Dendritic cell treated with granulocyte-macrophage colony-stimulating factor and Interleukin-4, amounts not matched to agents 40 ng/mL and 50 ng/mL, for 4 days (primary cell): ENCODE measurements around the gene TTLL11.
A peak's percentile ranks its signal among the peaks of the same experiment; 100 is the strongest.

ENCODE experiments used
- H3K27ac Mint-ChIP-seq: one replicate; pipeline ENCODE4 v1.8.0; 2022; ENCODE audit warnings: mild to moderate bottlenecking, mixed read lengths
- H3K27me3 Mint-ChIP-seq: one replicate; pipeline ENCODE4 v1.8.0; 2022; ENCODE audit warnings: mild to moderate bottlenecking, mixed read lengths
- H3K36me3 Mint-ChIP-seq: one replicate; pipeline ENCODE4 v1.8.0; 2022; ENCODE audit warnings: low read depth, mixed read lengths
- H3K4me1 Mint-ChIP-seq: one replicate; pipeline ENCODE4 v1.8.0; 2022; ENCODE audit warnings: low read depth, mixed read lengths
- H3K4me3 Mint-ChIP-seq: one replicate; pipeline ENCODE4 v1.8.0; 2022; ENCODE audit warnings: mild to moderate bottlenecking, moderate library complexity, mixed read lengths
- H3K9me3 Mint-ChIP-seq: one replicate; pipeline ENCODE4 v1.8.0; 2022; ENCODE audit warnings: mixed read lengths
- intact Hi-C: fragments of 100-400 bp; cut with micrococcal nuclease; formaldehyde crosslinking; loops from one replicate; pipeline ENCODE4 v1.15.0; 2022

The TTLL11 gene

DNA sequence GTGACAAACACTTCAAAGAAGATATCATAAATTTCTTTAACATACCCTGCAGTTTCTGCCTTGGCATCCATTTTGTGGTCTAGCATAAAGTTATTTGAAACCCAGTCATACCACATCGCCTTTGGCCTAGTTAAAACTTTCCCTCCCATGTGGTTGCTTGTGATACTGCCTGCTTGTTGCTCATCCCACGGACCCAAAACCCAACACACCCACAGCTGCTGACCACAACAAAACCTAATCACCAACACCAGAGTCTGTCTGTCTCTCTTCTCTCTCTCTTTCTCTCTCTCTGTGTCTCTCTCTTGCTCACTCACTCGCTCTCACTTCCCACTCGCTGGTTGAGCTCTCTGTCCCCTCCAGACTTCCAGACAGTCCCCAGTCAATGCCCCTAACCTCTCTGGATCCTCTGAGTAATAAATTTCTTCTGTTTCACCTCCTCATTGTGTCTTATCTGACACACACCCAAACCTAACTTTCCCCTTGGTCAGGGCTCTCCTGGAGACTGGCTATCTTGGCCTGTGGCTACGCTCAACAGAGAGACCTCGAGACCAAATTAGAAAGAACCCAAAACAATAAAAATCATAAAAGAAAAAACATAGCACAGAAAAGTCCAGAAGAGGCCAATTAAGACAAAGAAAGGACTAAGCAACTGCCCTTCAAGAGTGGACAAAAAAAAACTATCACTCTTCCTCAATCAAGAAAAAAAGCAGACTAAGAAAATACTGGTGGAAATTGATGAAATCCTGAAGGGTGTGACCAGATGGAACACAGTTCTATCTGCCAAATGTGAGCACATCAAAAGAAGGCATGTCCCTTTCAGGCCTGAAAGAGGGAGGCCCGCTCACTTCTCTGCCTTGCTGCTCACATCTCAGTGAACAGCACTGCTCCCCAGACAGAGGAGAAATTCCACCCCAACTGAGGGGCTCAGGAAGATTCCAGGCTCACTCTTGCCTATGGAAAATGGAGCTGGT lies 41.5 kb downstream of the TTLL11 start:
- peaks cover 11% of the 10 kb centered on the region for H3K36me3 Mint-ChIP-seq
- H3K27ac Mint-ChIP-seq = peak overlapping the region; percentile 1
- H3K4me1 Mint-ChIP-seq = peaks cover 33% of the 10 kb centered on the region
- intact Hi-C loops = no loop called here
- no peaks in the 10 kb centered on the region for H3K9me3 Mint-ChIP-seq
- H3K27me3 Mint-ChIP-seq = no peaks in the 10 kb centered on the region
- no peak overlapping the region for H3K4me3 Mint-ChIP-seq

- peaks cover 22% of the 10 kb centered on the region for H3K36me3 Mint-ChIP-seq
- H3K4me3 Mint-ChIP-seq = no peak overlapping the region
- peaks cover 21% of the 10 kb centered on the region for H3K4me1 Mint-ChIP-seq
- H3K27ac Mint-ChIP-seq = no peak overlapping the region
- peaks cover 8% of the 10 kb centered on the region for H3K9me3 Mint-ChIP-seq
- intact Hi-C loops = no loop called here
- H3K27me3 Mint-ChIP-seq = no peaks in the 10 kb centered on the region
Measured at GRCh38 chr9:122050167-122050566, 42.9 kb downstream of the TTLL11 start.

DNA sequence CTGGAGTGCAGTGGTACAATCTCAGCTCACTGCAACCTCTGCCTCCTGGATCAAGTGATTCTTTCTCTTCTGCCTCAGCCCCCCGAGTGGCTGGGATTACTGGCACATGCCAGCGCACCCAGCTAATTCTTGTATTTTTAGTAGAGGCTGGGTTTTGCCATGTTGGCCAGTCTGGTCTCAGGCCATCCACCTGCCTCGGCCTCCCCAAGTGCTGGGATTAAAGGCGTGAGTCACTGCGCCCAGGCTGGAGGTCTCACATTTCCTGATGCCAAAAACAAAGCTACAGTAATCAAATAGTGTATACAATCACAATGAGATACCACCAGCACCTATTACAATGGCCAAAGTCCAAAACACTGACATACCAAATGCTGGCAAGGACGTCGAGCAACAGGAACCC lies 51.1 kb downstream of the TTLL11 start:
- H3K4me1 Mint-ChIP-seq = peaks cover 7% of the 10 kb centered on the region
- peaks cover 8% of the 10 kb centered on the region for H3K9me3 Mint-ChIP-seq
- intact Hi-C loops = no loop called here
- no peak overlapping the region for H3K27ac Mint-ChIP-seq
- no peaks in the 10 kb centered on the region for H3K27me3 Mint-ChIP-seq
- H3K4me3 Mint-ChIP-seq = no peak overlapping the region
- H3K36me3 Mint-ChIP-seq = peaks cover 34% of the 10 kb centered on the region

GRCh38 chr9:122040561-122041242 lies 52.4 kb downstream of the TTLL11 start:
- Mint-ChIP-seq H3K27ac (no peak overlapping the region), H3K4me1 (peaks cover 7% of the 10 kb centered on the region), H3K27me3 (no peaks in the 10 kb centered on the region), H3K36me3 (peaks cover 34% of the 10 kb centered on the region), H3K9me3 (no peaks in the 10 kb centered on the region), H3K4me3 (no peak overlapping the region)
- intact Hi-C loops = no loop called here

- intact Hi-C loops = no loop called here
- H3K4me3 Mint-ChIP-seq = no peak overlapping the region
- H3K27ac Mint-ChIP-seq = no peak overlapping the region
- peaks cover 37% of the 10 kb centered on the region for H3K36me3 Mint-ChIP-seq
- peaks cover 7% of the 10 kb centered on the region for H3K4me1 Mint-ChIP-seq
- no peaks in the 10 kb centered on the region for H3K9me3 Mint-ChIP-seq
- no peaks in the 10 kb centered on the region for H3K27me3 Mint-ChIP-seq
Measured at GRCh38 chr9:122039234-122039633, 53.9 kb downstream of the TTLL11 start.

DNA sequence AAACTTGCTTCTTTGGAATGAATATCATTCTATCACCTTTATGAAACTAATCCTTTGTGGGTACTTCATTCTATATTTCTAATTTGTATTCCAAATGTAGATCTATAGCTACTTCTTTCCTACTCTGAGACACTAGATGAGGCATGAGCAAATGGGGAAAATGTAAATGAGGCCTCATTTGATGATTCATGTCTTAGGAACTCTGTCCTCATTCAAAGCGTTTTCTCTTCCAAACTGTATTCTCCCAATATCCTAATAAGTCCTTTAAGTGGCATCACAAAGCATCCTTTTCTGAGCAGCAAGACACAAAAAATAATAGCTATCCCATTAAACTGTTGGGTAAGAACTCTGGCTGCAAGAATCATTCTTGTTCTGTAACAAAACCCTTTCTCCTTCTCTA lies 56.1 kb downstream of the TTLL11 start:
- Mint-ChIP-seq H3K36me3 (peaks cover 39% of the 10 kb centered on the region), H3K9me3 (no peaks in the 10 kb centered on the region), H3K4me3 (no peak overlapping the region), H3K27me3 (no peaks in the 10 kb centered on the region), H3K4me1 (peaks cover 7% of the 10 kb centered on the region), H3K27ac (no peak overlapping the region)
- intact Hi-C loops = no loop called here

DNA sequence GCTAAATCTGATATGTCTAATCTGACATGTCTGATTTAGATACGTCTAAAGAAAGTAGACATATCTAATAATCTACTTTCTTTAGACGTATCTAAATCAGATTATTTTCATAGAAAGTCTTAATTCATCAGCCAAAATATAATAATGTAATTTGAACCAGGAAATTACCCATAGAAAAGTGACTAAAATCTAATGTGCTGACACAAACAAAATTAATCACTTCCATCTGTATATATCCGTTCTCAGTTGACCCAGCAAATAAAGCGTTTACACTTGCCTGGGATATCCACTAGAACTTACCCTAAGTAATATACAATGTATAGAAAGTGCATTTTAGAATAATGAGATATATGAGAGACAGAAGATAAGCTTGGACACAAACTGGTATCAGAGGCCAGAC lies 56.7 kb downstream of the TTLL11 start:
- H3K27me3 Mint-ChIP-seq = no peaks in the 10 kb centered on the region
- H3K27ac Mint-ChIP-seq = no peak overlapping the region
- H3K36me3 Mint-ChIP-seq = peaks cover 41% of the 10 kb centered on the region
- peaks cover 7% of the 10 kb centered on the region for H3K4me1 Mint-ChIP-seq
- H3K4me3 Mint-ChIP-seq = no peak overlapping the region
- intact Hi-C loops = no loop called here
- no peaks in the 10 kb centered on the region for H3K9me3 Mint-ChIP-seq

DNA sequence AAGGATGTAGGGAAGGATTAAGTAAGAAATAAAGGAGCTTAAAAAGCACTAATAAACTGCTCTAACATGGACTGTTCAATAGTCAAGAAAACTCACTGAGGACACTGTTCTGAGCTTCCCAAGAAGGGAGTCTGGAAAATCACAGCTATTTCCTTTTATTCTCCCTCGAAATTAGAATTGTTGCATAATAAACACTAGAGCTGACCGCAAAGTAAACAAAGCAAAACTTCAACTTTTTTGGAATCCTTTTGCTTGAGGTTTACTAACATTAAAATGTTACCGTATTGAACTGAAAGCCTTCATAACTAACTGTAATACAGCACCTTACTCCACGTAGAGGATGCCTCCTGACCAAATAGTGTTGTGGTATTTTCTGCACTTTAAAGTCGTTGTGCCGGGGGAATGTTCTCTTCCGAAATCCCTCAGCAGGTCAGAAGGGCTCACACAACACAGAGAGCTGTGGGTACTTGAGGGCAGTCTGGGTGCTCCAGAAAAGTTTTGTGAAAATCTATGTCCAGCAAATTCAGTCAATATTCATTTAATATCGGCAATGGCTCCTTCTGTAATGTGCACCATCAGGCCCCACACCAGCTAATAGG lies 59.2 kb downstream of the TTLL11 start:
- Mint-ChIP-seq H3K4me3 (no peak overlapping the region), H3K4me1 (no peaks in the 10 kb centered on the region), H3K36me3 (peaks cover 41% of the 10 kb centered on the region), H3K27ac (no peak overlapping the region), H3K9me3 (no peaks in the 10 kb centered on the region), H3K27me3 (no peaks in the 10 kb centered on the region)
- intact Hi-C loops = no loop called here

GRCh38 chr9:122032346-122032745 lies 60.8 kb downstream of the TTLL11 start:
- Mint-ChIP-seq H3K4me3 (no peak overlapping the region), H3K9me3 (no peaks in the 10 kb centered on the region), H3K4me1 (no peaks in the 10 kb centered on the region), H3K36me3 (peaks cover 26% of the 10 kb centered on the region), H3K27me3 (no peaks in the 10 kb centered on the region), H3K27ac (no peak overlapping the region)
- intact Hi-C loops = no loop called here

- no peaks in the 10 kb centered on the region for H3K27me3 Mint-ChIP-seq
- H3K4me1 Mint-ChIP-seq = no peaks in the 10 kb centered on the region
- intact Hi-C loops = no loop called here
- no peaks in the 10 kb centered on the region for H3K9me3 Mint-ChIP-seq
- no peak overlapping the region for H3K4me3 Mint-ChIP-seq
- H3K36me3 Mint-ChIP-seq = peaks cover 20% of the 10 kb centered on the region
- H3K27ac Mint-ChIP-seq = no peak overlapping the region
Measured at GRCh38 chr9:122031776-122032175, 61.3 kb downstream of the TTLL11 start.

- no peak overlapping the region for H3K27ac Mint-ChIP-seq
- H3K9me3 Mint-ChIP-seq = no peaks in the 10 kb centered on the region
- peaks cover 20% of the 10 kb centered on the region for H3K36me3 Mint-ChIP-seq
- H3K4me1 Mint-ChIP-seq = no peaks in the 10 kb centered on the region
- intact Hi-C loops = no loop called here
- H3K27me3 Mint-ChIP-seq = no peaks in the 10 kb centered on the region
- H3K4me3 Mint-ChIP-seq = no peak overlapping the region
Measured at GRCh38 chr9:122031157-122031556, 62.0 kb downstream of the TTLL11 start.

GRCh38 chr9:122030357-122030756 lies 62.8 kb downstream of the TTLL11 start:
- H3K27ac Mint-ChIP-seq = no peak overlapping the region
- no peaks in the 10 kb centered on the region for H3K27me3 Mint-ChIP-seq
- no peaks in the 10 kb centered on the region for H3K4me1 Mint-ChIP-seq
- no peak overlapping the region for H3K4me3 Mint-ChIP-seq
- peaks cover 23% of the 10 kb centered on the region for H3K36me3 Mint-ChIP-seq
- no peaks in the 10 kb centered on the region for H3K9me3 Mint-ChIP-seq
- intact Hi-C loops = no loop called here

DNA sequence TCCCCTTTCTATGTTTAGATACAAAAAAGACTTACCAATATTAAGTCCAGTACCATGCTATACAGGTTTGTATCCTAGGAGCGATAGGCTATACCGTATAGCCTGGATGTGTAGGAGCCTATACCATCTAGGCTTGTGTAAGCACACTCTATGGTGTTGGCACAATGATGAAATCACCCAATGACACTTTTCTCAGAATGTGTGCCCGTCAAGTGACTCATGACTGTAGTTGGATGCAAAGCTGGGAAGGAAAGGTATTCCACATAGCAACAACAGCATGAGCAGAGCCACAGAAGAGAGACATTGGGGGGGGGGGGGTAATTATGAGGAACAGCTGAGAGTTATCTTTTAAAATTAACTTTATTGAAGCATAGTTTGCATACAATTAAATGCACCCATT lies 63.2 kb downstream of the TTLL11 start:
- no peaks in the 10 kb centered on the region for H3K4me1 Mint-ChIP-seq
- intact Hi-C loops = no loop called here
- no peak overlapping the region for H3K27ac Mint-ChIP-seq
- peaks cover 27% of the 10 kb centered on the region for H3K36me3 Mint-ChIP-seq
- H3K9me3 Mint-ChIP-seq = no peaks in the 10 kb centered on the region
- H3K4me3 Mint-ChIP-seq = no peak overlapping the region
- H3K27me3 Mint-ChIP-seq = no peaks in the 10 kb centered on the region

GRCh38 chr9:122028089-122028488 lies 65.0 kb downstream of the TTLL11 start:
- Mint-ChIP-seq H3K4me1 (no peaks in the 10 kb centered on the region), H3K36me3 (peaks cover 32% of the 10 kb centered on the region), H3K27me3 (no peaks in the 10 kb centered on the region), H3K4me3 (no peak overlapping the region), H3K9me3 (peaks cover 12% of the 10 kb centered on the region), H3K27ac (no peak overlapping the region)
- intact Hi-C loops = no loop called here
